Retinal pigment epithelial cell (primary cell): Measurements from ENCODE around the gene ZNF318.

Experiments
- DNase-seq: peaks from one replicate; pipeline ENCODE4 v3.0.0-alpha.2; 2010; ENCODE audit warnings: low read depth
- H3K4me3 ChIP-seq: 2 replicates; pipeline ENCODE4 v1.5.1; 2011; ENCODE audit warnings: mild to moderate bottlenecking, low read length, control low read depth, moderate library complexity
- TF ChIP-seq, protein P1 (sequence below): conservative IDR thresholded peaks from 2 replicates; pipeline ENCODE4 v1.5.1; 2011; ENCODE audit warnings: low read depth, low read length, control low read depth, inconsistent platforms

The ZNF318 gene

GRCh38 chr6:43310624-43311023, 58.8 kb downstream of the ZNF318 start:
- H3K4me3 ChIP-seq: no peak overlapping the region
- DNase-seq: no peak
- TF ChIP-seq, protein P1, sequence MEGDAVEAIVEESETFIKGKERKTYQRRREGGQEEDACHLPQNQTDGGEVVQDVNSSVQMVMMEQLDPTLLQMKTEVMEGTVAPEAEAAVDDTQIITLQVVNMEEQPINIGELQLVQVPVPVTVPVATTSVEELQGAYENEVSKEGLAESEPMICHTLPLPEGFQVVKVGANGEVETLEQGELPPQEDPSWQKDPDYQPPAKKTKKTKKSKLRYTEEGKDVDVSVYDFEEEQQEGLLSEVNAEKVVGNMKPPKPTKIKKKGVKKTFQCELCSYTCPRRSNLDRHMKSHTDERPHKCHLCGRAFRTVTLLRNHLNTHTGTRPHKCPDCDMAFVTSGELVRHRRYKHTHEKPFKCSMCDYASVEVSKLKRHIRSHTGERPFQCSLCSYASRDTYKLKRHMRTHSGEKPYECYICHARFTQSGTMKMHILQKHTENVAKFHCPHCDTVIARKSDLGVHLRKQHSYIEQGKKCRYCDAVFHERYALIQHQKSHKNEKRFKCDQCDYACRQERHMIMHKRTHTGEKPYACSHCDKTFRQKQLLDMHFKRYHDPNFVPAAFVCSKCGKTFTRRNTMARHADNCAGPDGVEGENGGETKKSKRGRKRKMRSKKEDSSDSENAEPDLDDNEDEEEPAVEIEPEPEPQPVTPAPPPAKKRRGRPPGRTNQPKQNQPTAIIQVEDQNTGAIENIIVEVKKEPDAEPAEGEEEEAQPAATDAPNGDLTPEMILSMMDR: no peak

GRCh38 chr6:43310134-43310533, 59.3 kb downstream of the ZNF318 start:
- H3K4me3 ChIP-seq: no peak overlapping the region
- no peak for DNase-seq
- TF ChIP-seq, protein P1: no peak

DNA sequence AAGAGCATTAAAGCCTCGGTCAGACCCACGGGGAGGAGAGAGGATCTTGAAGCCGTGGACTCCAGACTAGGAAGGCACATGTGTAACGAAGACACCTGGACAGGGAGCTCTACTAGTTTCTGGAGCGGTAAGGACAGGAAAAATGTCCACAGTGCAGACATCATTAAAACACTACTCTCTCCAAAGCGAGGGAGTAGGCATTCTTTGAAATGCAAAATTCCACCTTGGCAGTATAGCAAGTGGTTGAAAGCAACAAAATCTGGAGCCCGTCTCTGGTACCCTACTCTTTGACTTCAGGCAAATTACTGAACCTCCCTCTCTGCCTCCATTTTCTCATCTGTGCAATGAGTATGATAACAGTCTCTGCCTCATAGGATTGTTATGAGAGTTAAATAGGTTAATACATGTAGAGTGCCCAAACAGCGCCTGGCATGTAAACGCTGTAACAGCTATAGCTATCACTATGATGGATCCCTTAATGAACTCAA, 60.4 kb downstream of the ZNF318 start:
- DNase-seq: no peak
- H3K4me3 ChIP-seq: peak overlapping the region; percentile 14
- TF ChIP-seq, protein P1: no peak

DNA sequence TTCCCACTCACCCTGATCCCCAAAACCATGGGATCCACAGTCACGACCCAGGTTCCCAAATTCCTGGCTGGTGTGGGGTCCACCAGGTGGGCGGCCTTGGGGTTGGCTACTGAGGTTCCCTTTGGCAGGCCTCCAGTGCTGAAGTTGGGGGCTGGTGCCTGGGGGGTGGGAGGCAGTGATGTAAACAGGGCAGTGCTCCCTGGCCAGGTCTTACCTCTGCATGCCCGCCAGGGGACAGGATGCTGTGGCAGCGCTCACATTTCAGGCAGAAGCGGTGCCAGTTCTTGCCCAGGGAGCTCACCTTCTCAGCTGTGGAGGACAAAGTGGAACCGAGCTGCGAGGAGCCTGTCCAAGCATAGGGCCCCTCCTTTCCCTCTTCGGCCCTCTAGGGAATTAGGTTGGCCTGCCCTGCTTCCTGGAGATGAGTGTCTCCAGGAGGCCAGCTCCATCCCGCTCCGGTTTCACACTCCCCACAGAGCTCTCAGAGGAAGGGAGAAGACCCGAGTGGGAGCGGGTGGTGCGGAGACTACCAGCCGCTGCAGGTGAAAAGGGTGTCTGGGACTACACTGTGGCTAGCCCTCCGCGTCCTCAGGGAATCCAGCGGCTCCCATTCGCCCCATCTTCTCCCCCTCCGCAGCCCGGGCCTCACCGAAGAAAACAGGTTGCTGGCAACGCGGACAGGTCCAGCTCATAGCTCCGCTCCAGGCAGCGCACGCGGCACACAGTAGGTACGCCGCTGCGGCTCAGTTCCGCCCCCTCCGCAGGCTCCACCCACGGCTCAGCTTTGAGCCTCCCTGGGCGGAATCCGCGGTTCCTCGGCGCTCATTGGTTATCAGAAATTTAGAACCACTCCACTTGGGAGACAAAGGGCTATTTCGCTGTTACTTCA, 61.1 kb downstream of the ZNF318 start, which contains the start of gene CRIP3:
Gene CRIP3 (minus strand): TSS at position 726 of the 889 bp plus-strand sequence. CDS start 34 bp downstream, at position 692.
- peak within 1 kb of the TSS; percentile 14 for H3K4me3 ChIP-seq
- TF ChIP-seq, protein P1: peak; percentile 45
- DNase-seq: no peak

DNA sequence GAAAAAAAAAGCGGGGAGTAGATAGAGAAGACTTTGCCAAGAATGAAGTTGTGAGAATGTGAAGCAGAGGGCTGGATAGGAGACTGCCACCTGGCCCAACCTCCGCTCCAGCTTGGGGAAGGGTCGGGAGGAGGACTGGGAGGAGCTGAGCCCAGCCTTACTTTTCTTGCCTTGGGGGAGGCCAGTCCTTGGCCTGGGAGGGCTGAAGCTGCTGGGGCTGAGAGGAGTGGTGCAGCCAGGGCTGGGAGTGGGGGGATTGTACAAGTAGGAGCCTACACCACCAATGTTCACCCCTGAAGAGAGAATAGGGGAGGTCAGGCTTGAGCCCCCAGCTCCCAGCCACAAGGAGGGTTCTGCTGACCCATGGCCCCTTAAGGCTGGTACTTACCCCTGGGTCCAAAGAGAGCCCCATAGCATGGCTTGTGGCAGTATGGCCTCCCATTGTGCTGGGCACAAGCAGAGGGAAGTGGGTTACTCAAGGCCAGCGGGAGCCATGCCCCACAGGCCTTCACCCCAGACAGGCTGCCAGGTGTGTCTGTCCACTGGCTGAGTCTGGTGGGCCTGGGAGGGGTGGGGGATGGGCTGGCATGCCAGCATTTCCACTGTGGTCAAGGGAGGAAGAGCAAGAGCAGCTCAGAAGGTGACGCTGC, 61.9 kb downstream of the ZNF318 start:
- DNase-seq: no peak
- H3K4me3 ChIP-seq: no peak overlapping the region
- TF ChIP-seq, protein P1: no peak

DNA sequence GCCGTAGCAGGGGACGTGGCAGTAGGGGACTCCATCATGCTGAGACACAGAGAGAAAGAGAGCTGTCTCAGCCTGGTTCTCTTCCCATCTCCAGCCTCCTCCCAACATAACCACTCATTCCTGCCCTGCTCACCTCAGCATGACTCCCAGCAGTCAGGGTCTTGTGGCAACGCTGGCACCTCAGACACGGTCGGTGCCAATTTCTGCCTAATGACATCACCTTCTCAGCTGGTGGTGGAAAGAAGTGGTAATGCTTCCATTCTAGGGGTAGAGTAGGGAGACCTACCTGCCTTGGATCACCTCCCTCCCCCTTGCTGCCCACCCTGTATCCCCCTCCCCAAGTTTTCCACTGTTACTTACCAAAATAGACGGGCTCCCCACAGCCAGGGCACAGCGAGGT, 63.4 kb downstream of the ZNF318 start:
- no peak for DNase-seq
- TF ChIP-seq, protein P1: no peak
- no peak overlapping the region for H3K4me3 ChIP-seq
